MM.1S (cell line): ENCODE data around the gene CD109.

Experiments
- DNase-seq: peaks from one replicate; pipeline ENCODE4 v3.0.0-alpha.2; 2015
- H2AFZ ChIP-seq: fragments of 300-600 bp; sonication (generic); 2 replicates; pipeline ENCODE4 v1.6.0; 2016; ENCODE audit warnings: antibody characterized with exemption, low read length
- H3F3A ChIP-seq: fragments of 300-600 bp; sonication (generic); 2 replicates; pipeline ENCODE4 v1.6.1; 2016; ENCODE audit warnings: mild to moderate bottlenecking, antibody characterized with exemption, low read length, moderate library complexity, mixed read lengths; ENCODE audit not compliant: insufficient read depth
- H3K27ac ChIP-seq: fragments of 300-600 bp; sonication (generic); 2 replicates; pipeline ENCODE4 v1.5.1; 2016; ENCODE audit warnings: mild to moderate bottlenecking, low read length
- H3K27me3 ChIP-seq: fragments of 300-600 bp; sonication (generic); replicated peaks from 2 replicates; pipeline ENCODE4 v1.6.0; 2016; ENCODE audit warnings: low read length; ENCODE audit not compliant: insufficient read depth
- H3K36me3 ChIP-seq: fragments of 300-600 bp; sonication (generic); replicated peaks from 2 replicates; pipeline ENCODE4 v1.6.1; 2016; ENCODE audit warnings: mild to moderate bottlenecking, low read length, mixed read lengths; ENCODE audit not compliant: insufficient read depth
- H3K4me1 ChIP-seq: fragments of 300-600 bp; sonication (generic); 2 replicates; pipeline ENCODE4 v1.6.1; 2016; ENCODE audit warnings: low read length, mixed read lengths
- H3K4me2 ChIP-seq: fragments of 300-600 bp; sonication (generic); 2 replicates; pipeline ENCODE4 v1.6.0; 2016; ENCODE audit warnings: low read depth, low read length
- H3K4me3 ChIP-seq: fragments of 300-600 bp; sonication (generic); 2 replicates; pipeline ENCODE4 v1.5.1; 2016; ENCODE audit warnings: low read length, mixed read lengths
- H3K79me2 ChIP-seq: fragments of 300-600 bp; sonication (generic); 2 replicates; pipeline ENCODE4 v1.6.1; 2016; ENCODE audit warnings: mixed run types, low read length, mixed read lengths
- H3K9ac ChIP-seq: fragments of 300-600 bp; sonication (generic); 2 replicates; pipeline ENCODE4 v1.6.1; 2016; ENCODE audit warnings: low read length, mixed read lengths
- H3K9me2 ChIP-seq: fragments of 300-600 bp; sonication (generic); replicated peaks from 2 replicates; pipeline ENCODE4 v1.6.1; 2016; ENCODE audit warnings: mild to moderate bottlenecking, low read length, mixed read lengths; ENCODE audit not compliant: insufficient read depth
- H3K9me3 ChIP-seq: fragments of 300-600 bp; sonication (generic); replicated peaks from 2 replicates; pipeline ENCODE4 v1.6.1; 2016; ENCODE audit warnings: mild to moderate bottlenecking, low read length, mixed read lengths; ENCODE audit not compliant: insufficient read depth
- H4K20me1 ChIP-seq: fragments of 300-600 bp; sonication (generic); 2 replicates; pipeline ENCODE4 v1.6.1; 2016; ENCODE audit warnings: mild to moderate bottlenecking, low read length, moderate library complexity, mixed read lengths; ENCODE audit not compliant: insufficient read depth
- CTCF ChIP-seq: fragments of 300-600 bp; sonication (generic); IDR thresholded peaks from 2 replicates; pipeline ENCODE4 v1.5.1; 2016; ENCODE audit warnings: antibody characterized with exemption, low read length, mixed read lengths
- EZH2 ChIP-seq: fragments of 300-600 bp; sonication (generic); optimal IDR thresholded peaks from 2 replicates; pipeline ENCODE3; 2017; ENCODE audit warnings: low read depth, mild to moderate bottlenecking, antibody characterized with exemption, low read length, mixed read lengths
- EZH2phosphoT487 ChIP-seq: fragments of 300-600 bp; sonication (generic); IDR thresholded peaks from 2 replicates; pipeline ENCODE4 v1.6.1; 2018; ENCODE audit warnings: antibody characterized with exemption, low read length

The CD109 gene

GRCh38 chr6:73811706-73812105 is 115.7 kb downstream of the CD109 start:
- Histone ChIP-seq H3K4me2 (no peak overlapping the region), H3K9ac (no peak overlapping the region), H3K79me2 (no peaks in the 10 kb centered on the region), H3K4me1 (peaks cover 3% of the 10 kb centered on the region), H3K27me3 (no peaks in the 10 kb centered on the region), H2AFZ (no peak overlapping the region), H4K20me1 (no peaks in the 10 kb centered on the region), H3K36me3 (no peaks in the 10 kb centered on the region), H3K27ac (no peak overlapping the region), H3K4me3 (no peak overlapping the region), H3K9me2 (no peaks in the 10 kb centered on the region), H3F3A (no peaks in the 10 kb centered on the region), H3K9me3 (no peaks in the 10 kb centered on the region)
- no peak for DNase-seq
- TF ChIP-seq EZH2phosphoT487 (no peak), CTCF (no peak), EZH2 (no peak)

- Histone ChIP-seq H4K20me1 (no peaks in the 10 kb centered on the region), H2AFZ (no peak overlapping the region), H3K9me2 (no peaks in the 10 kb centered on the region), H3K4me1 (peaks cover 17% of the 10 kb centered on the region), H3K4me3 (no peak overlapping the region), H3K4me2 (peak overlapping the region; percentile 59), H3K9me3 (no peaks in the 10 kb centered on the region), H3F3A (no peaks in the 10 kb centered on the region), H3K79me2 (no peaks in the 10 kb centered on the region), H3K27me3 (no peaks in the 10 kb centered on the region), H3K9ac (no peak overlapping the region), H3K36me3 (no peaks in the 10 kb centered on the region), H3K27ac (peak overlapping the region; percentile 24; the same call in 1 of the 2 replicates)
- peak; percentile 57 for DNase-seq
- TF ChIP-seq CTCF = no peak
- no peak for TF ChIP-seq EZH2phosphoT487
- no peak for TF ChIP-seq EZH2
Measured at GRCh38 chr6:73817253-73817652, 121.2 kb downstream of the CD109 start.

- no peak for DNase-seq
- no peaks in the 10 kb centered on the region for H3K27me3 ChIP-seq
- H2AFZ ChIP-seq = no peak overlapping the region
- no peaks in the 10 kb centered on the region for H3K9me3 ChIP-seq
- H3K4me2 ChIP-seq = no peak overlapping the region
- H3K4me1 ChIP-seq = no peaks in the 10 kb centered on the region
- H3F3A ChIP-seq = no peaks in the 10 kb centered on the region
- no peaks in the 10 kb centered on the region for H4K20me1 ChIP-seq
- H3K9ac ChIP-seq = no peak overlapping the region
- no peak overlapping the region for H3K4me3 ChIP-seq
- no peak for TF ChIP-seq CTCF
- no peak for TF ChIP-seq EZH2phosphoT487
- TF ChIP-seq EZH2 = no peak
- H3K36me3 ChIP-seq = no peaks in the 10 kb centered on the region
- H3K79me2 ChIP-seq = no peaks in the 10 kb centered on the region
- H3K9me2 ChIP-seq = no peaks in the 10 kb centered on the region
- no peak overlapping the region for H3K27ac ChIP-seq
Measured at GRCh38 chr6:73823046-73823735, 127.2 kb downstream of the CD109 start.
